Natural killer cell (primary cell): ENCODE results near the gene C17orf58. TPM values are rescaled to one million over a fixed set of nuclear protein-coding genes. Genes with fewer than 3 reads are reported as not detected.

ENCODE experiments used
- ATAC-seq, 3 donors: fragments of 150-1000 bp in 2 of 3; fragments of 200-7000 bp in 1 of 3; cut with Tn5 transposase; 1 replicate in 1 of 3; 2 replicates in 2 of 3; pipeline ENCODE4 v1.10.0; 2021; ENCODE audit warnings: mild to moderate bottlenecking in 2 of 3, moderate library complexity in 2 of 3
- DNase-seq, 2 donors: peaks; one replicate each; pipeline versions ENCODE4 v3.0.0 to v3.0.0-alpha.2; 2013 to 2021; ENCODE audit warnings: mixed read lengths in 1 of 2
- H3K27ac ChIP-seq: one replicate; pipeline ENCODE4 v1.5.1; 2013; ENCODE audit warnings: mild to moderate bottlenecking, low read length
- H3K27me3 ChIP-seq: one replicate; pipeline ENCODE4 v1.6.1; 2013; ENCODE audit warnings: low read length; ENCODE audit not compliant: control insufficient read depth, insufficient read depth
- H3K36me3 ChIP-seq: one replicate; pipeline ENCODE4 v1.6.1; 2013; ENCODE audit warnings: low read length; ENCODE audit not compliant: control insufficient read depth, insufficient read depth
- H3K4me1 ChIP-seq: one replicate; pipeline ENCODE4 v1.6.1; 2013; ENCODE audit warnings: low read length; ENCODE audit not compliant: control insufficient read depth, insufficient read depth
- H3K4me3 ChIP-seq: one replicate; pipeline ENCODE4 v1.5.1; 2013; ENCODE audit warnings: low read length
- H3K9me3 ChIP-seq: one replicate; pipeline ENCODE4 v1.6.1; 2013; ENCODE audit warnings: low read length; ENCODE audit not compliant: control insufficient read depth, insufficient read depth
- H3K27ac Mint-ChIP-seq, 2 donors: one replicate each; pipeline ENCODE4 v1.8.0; 2022; ENCODE audit warnings: mild to moderate bottlenecking in 2 of 2, mixed read lengths in 2 of 2, moderate library complexity in 1 of 2
- H3K27me3 Mint-ChIP-seq, 2 donors: one replicate each; pipeline ENCODE4 v1.8.0; 2022; ENCODE audit warnings: low read depth in 2 of 2, mixed read lengths in 2 of 2
- H3K36me3 Mint-ChIP-seq: one replicate; pipeline ENCODE4 v1.8.0; 2022; ENCODE audit warnings: mixed read lengths
- H3K4me1 Mint-ChIP-seq, 2 donors: one replicate each; pipeline ENCODE4 v1.8.0; 2022; ENCODE audit warnings: mixed read lengths in 2 of 2
- H3K4me3 Mint-ChIP-seq: one replicate; pipeline ENCODE4 v1.8.0; 2022; ENCODE audit warnings: mild to moderate bottlenecking, moderate library complexity, mixed read lengths
- H3K9me3 Mint-ChIP-seq, 2 donors: one replicate each; pipeline ENCODE4 v1.8.0; 2022; ENCODE audit warnings: mixed read lengths in 2 of 2
- CTCF ChIP-seq: fragments of 200-600 bp; IDR thresholded peaks from one replicate; pipeline ENCODE4 v1.8.0; 2022; ENCODE audit warnings: antibody characterized with exemption
- WGBS: methylation state at CpG from one replicate; pipeline ENCODE4 v1.1.7; 2013; ENCODE audit warnings: missing lambda C conversion rate; ENCODE audit not compliant: insufficient coverage; 5-methylcytosine and 5-hydroxymethylcytosine counted together
- intact Hi-C: fragments of 100-400 bp; cut with micrococcal nuclease; formaldehyde crosslinking; loops from one replicate; pipeline ENCODE4 v1.14.2; 2022
- total RNA-seq, 4 donors: library from RNA; stranded (reverse); fragments of 120-200 nt in 1 of 4; gene quantifications; one replicate each; pipeline versions ENCODE4 v1.2.3 to v1.2.4, GENCODE V29; 2013 to 2022

Gene C17orf58
- total RNA-seq, 3 donors from 2014 or later (not counting 1 experiment from before 2014, with no cell fraction given), result 4.3 to 5.8 (median 4.6) TPM

DNA sequence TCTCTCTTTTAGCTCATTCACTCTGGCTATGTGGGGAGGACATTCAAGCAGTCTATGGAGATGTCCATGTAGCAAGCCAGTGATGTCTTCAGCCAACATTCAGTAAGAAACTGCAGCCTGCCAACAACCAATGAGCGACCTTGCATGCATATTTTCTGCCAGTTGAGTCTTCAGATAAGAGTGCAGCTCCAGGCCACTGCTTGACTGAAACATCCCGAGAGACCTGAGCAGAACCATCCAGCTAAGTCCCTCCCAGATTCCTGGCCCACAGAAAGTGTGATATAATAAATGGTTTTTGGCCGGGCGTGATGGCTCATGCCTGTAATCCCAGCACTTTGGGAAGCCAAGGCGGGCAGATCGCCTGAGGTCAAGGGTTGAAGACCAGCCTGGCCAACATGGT lies 10.5 kb upstream of the C17orf58 start:
- intact Hi-C loops, result no loop called here
- H3K4me1 Mint-ChIP-seq, result peaks cover 5 to 6% of the 10 kb centered on the region in 2 donors
- peaks cover 6% of the 10 kb centered on the region for H3K4me1 ChIP-seq
- no peak overlapping the region for H3K27ac ChIP-seq
- no peaks in the 10 kb centered on the region for H3K36me3 Mint-ChIP-seq
- WGBS, result 97% methylated on average over 6 of the region's 6 CpGs
- H3K27ac Mint-ChIP-seq, result no peak overlapping the region
- ATAC-seq (no peak), DNase-seq (no peak)
- no peak overlapping the region for H3K4me3 Mint-ChIP-seq
- H3K9me3 Mint-ChIP-seq, result no peaks in the 10 kb centered on the region
- no peaks in the 10 kb centered on the region for H3K27me3 Mint-ChIP-seq
- no peak overlapping the region for H3K4me3 ChIP-seq
- H3K36me3 ChIP-seq, result no peaks in the 10 kb centered on the region
- H3K9me3 ChIP-seq, result no peaks in the 10 kb centered on the region
- H3K27me3 ChIP-seq, result no peaks in the 10 kb centered on the region
- TF ChIP-seq CTCF, result no peak

DNA sequence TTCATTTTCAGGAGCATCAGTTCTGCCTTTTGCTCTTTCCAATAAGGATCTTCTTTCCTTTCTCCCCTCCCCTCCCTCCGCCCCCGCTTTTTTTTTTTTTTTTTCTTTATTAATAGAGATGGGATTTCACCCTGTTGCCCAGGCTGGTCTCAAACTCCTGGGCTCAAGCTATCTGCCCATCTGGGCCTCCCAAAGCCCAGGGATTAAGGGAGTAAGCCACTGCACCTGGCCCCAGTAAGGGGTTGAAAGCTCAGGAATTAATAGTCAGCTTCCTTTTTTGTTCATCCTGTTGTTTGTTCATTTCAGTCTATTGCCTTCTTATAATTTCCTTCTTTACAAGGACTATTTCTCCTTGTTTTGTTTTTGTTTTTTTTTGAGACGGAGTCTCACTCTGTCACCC lies 7.9 kb upstream of the C17orf58 start:
- H3K36me3 Mint-ChIP-seq, result no peaks in the 10 kb centered on the region
- H3K4me1 Mint-ChIP-seq, result no peaks in the 10 kb centered on the region
- Histone ChIP-seq H3K4me3 (no peak overlapping the region), H3K36me3 (no peaks in the 10 kb centered on the region), H3K27me3 (no peaks in the 10 kb centered on the region), H3K27ac (no peak overlapping the region), H3K9me3 (no peaks in the 10 kb centered on the region), H3K4me1 (no peaks in the 10 kb centered on the region)
- no peak for TF ChIP-seq CTCF
- no peak overlapping the region for H3K27ac Mint-ChIP-seq
- DNase-seq, result no peak
- ATAC-seq, result no peak
- H3K4me3 Mint-ChIP-seq, result no peak overlapping the region
- H3K27me3 Mint-ChIP-seq, result no peaks in the 10 kb centered on the region
- WGBS, result 100% methylated on average over 1 of the region's 3 CpGs
- H3K9me3 Mint-ChIP-seq, result no peaks in the 10 kb centered on the region
- intact Hi-C loops, result no loop called here

DNA sequence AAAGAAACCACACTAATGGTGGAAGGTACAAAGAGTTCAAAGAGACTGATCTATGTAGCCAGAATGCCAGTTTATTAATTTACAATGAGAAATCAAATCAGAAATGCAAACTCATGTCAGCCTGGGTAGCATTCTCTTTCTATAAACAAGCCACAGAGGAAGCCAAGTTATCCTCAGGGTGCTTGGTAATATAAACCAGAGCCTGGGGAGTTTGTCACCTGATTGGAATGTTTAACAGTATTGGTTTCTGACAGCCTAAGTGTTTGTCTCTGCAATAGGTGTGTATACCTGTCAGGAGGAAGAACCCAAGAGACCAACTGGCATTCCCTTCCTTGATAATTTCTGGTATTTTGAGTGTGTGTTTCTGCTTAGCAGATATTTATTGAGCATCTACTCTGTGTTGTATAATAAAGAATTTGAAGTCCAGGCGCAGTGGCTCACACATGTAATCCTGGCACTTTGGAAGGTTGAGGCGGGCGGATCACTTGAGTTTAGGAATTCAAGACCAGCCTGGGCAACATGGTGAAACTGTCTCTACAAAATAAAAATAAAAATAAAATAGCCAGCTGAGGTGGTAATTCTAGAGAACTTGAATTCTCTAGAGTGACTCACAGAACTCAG lies 3.1 kb upstream of the C17orf58 start:
- Histone ChIP-seq H3K4me1 (peaks cover 15% of the 10 kb centered on the region), H3K27me3 (peaks cover 3% of the 10 kb centered on the region), H3K36me3 (no peaks in the 10 kb centered on the region), H3K4me3 (no peak overlapping the region), H3K27ac (no peak overlapping the region), H3K9me3 (no peaks in the 10 kb centered on the region)
- no peaks in the 10 kb centered on the region for H3K36me3 Mint-ChIP-seq
- intact Hi-C loops, result loop anchor here (10.0 kb wide), 1 partner anchor 1325 kb away; the partner anchor contains the start of gene ABCA5
- H3K4me3 Mint-ChIP-seq, result no peak overlapping the region
- H3K27ac Mint-ChIP-seq, result no peak overlapping the region
- ATAC-seq (no peak), DNase-seq (no peak)
- TF ChIP-seq CTCF, result no peak
- no peaks in the 10 kb centered on the region for H3K9me3 Mint-ChIP-seq
- 96% methylated on average over 2 of the region's 3 CpGs for WGBS
- peaks cover 5 to 23% of the 10 kb centered on the region in 2 donors for H3K27me3 Mint-ChIP-seq
- H3K4me1 Mint-ChIP-seq, result peaks cover 22 to 23% of the 10 kb centered on the region in 2 donors

- ATAC-seq (no peak), DNase-seq (no peak)
- 87% methylated on average over 2 of the region's 2 CpGs for WGBS
- Mint-ChIP-seq H3K36me3 (no peaks in the 10 kb centered on the region), H3K4me1 (peaks cover 28 to 29% of the 10 kb centered on the region in 2 donors), H3K27ac (no peak overlapping the region), H3K27me3 (peaks cover 5 to 23% of the 10 kb centered on the region in 2 donors), H3K9me3 (no peaks in the 10 kb centered on the region), H3K4me3 (no peak overlapping the region)
- H3K36me3 ChIP-seq, result no peaks in the 10 kb centered on the region
- no peak overlapping the region for H3K27ac ChIP-seq
- peaks cover 19% of the 10 kb centered on the region for H3K4me1 ChIP-seq
- no peak for TF ChIP-seq CTCF
- intact Hi-C loops, result loop anchor here (10.0 kb wide), 1 partner anchor 1326 kb away; the partner anchor contains the start of gene ABCA5
- no peaks in the 10 kb centered on the region for H3K9me3 ChIP-seq
- H3K27me3 ChIP-seq, result peaks cover 3% of the 10 kb centered on the region
- no peak overlapping the region for H3K4me3 ChIP-seq
Observed at GRCh38 chr17:67998466-67998865, 2.2 kb upstream of the C17orf58 start.
